OCI-LY1 (cell line): ENCODE measurements around the gene FREM2.

Experiments used
- H2AFZ ChIP-seq: fragments of 200-600 bp; sonication (generic), shearing (Covaris generic); 2 replicates; pipeline ENCODE4 v1.6.0; 2014; ENCODE audit warnings: antibody characterized with exemption, mild to moderate bottlenecking, low read length
- H3F3A ChIP-seq: fragments of 200-600 bp; sonication (generic), shearing (Covaris generic); 2 replicates; pipeline ENCODE4 v1.6.0; 2014; ENCODE audit warnings: mild to moderate bottlenecking, antibody characterized with exemption, low read length, moderate library complexity; ENCODE audit not compliant: insufficient read depth
- H3K27ac ChIP-seq: fragments of 200-600 bp; sonication (generic); 2 replicates; pipeline ENCODE4 v1.5.1; 2014; ENCODE audit warnings: low read length, mixed run types, mild to moderate bottlenecking, low read depth; ENCODE audit not compliant: poor library complexity, severe bottlenecking
- H3K27me3 ChIP-seq: fragments of 200-600 bp; sonication (generic); 2 replicates; pipeline ENCODE4 v1.6.0; 2014; ENCODE audit warnings: antibody characterized with exemption, mild to moderate bottlenecking, low read length, moderate library complexity; ENCODE audit not compliant: insufficient read depth
- H3K36me3 ChIP-seq: fragments of 200-600 bp; sonication (generic); 2 replicates; pipeline ENCODE4 v1.6.1; 2014; ENCODE audit warnings: mild to moderate bottlenecking, antibody characterized with exemption, low read length, moderate library complexity, mixed read lengths; ENCODE audit not compliant: insufficient read depth
- H3K4me1 ChIP-seq: fragments of 200-600 bp; sonication (generic); 2 replicates; pipeline ENCODE4 v1.5.1; 2014; ENCODE audit warnings: mild to moderate bottlenecking, low read length, moderate library complexity; ENCODE audit not compliant: insufficient read depth, severe bottlenecking
- H3K4me2 ChIP-seq: fragments of 200-600 bp; sonication (generic), shearing (Covaris generic); 2 replicates; pipeline ENCODE4 v1.6.1; 2014; ENCODE audit warnings: low read length
- H3K4me3 ChIP-seq: fragments of 200-600 bp; sonication (generic); 2 replicates; pipeline ENCODE4 v1.5.1; 2014; ENCODE audit warnings: low read length, low read depth, mild to moderate bottlenecking, mixed read lengths; ENCODE audit not compliant: poor library complexity, severe bottlenecking
- H3K79me2 ChIP-seq: fragments of 200-600 bp; shearing (Covaris generic); 2 replicates; pipeline ENCODE4 v1.6.1; 2016; ENCODE audit warnings: mixed run types, low read length, mixed read lengths; ENCODE audit not compliant: insufficient read depth
- H3K9ac ChIP-seq: fragments of 200-600 bp; sonication (generic), shearing (Covaris generic); 2 replicates; pipeline ENCODE4 v1.6.1; 2014; ENCODE audit warnings: mild to moderate bottlenecking, low read length, mixed read lengths
- H3K9me2 ChIP-seq: fragments of 200-600 bp; sonication (generic), shearing (Covaris generic); 2 replicates; pipeline ENCODE4 v1.6.1; 2014; ENCODE audit warnings: low read depth, mild to moderate bottlenecking, low read length, mixed read lengths
- H3K9me3 ChIP-seq: fragments of 200-600 bp; shearing (Covaris generic); 2 replicates; pipeline ENCODE4 v1.6.1; 2014; ENCODE audit warnings: low read length, mixed read lengths
- H4K20me1 ChIP-seq: fragments of 200-600 bp; sonication (generic), shearing (Covaris generic); 2 replicates; pipeline ENCODE4 v1.6.0; 2016; ENCODE audit warnings: mild to moderate bottlenecking, low read length; ENCODE audit not compliant: insufficient read depth
- EZH2 ChIP-seq: fragments of 200-600 bp; sonication (generic), shearing (Covaris generic); IDR thresholded peaks from 2 replicates; pipeline ENCODE4 v1.8.0; 2017; ENCODE audit warnings: borderline replicate concordance, mixed run types, mild to moderate bottlenecking, antibody characterized with exemption, low read length, moderate library complexity, mixed read lengths
- TF ChIP-seq, protein P1 (sequence below): fragments of 200-600 bp; sonication (generic), shearing (Covaris generic); IDR thresholded peaks from 2 replicates; pipeline ENCODE4 v1.5.1; 2017; ENCODE audit warnings: mild to moderate bottlenecking, antibody characterized with exemption, low read length, moderate library complexity, mixed read lengths

FREM2 gene

DNA sequence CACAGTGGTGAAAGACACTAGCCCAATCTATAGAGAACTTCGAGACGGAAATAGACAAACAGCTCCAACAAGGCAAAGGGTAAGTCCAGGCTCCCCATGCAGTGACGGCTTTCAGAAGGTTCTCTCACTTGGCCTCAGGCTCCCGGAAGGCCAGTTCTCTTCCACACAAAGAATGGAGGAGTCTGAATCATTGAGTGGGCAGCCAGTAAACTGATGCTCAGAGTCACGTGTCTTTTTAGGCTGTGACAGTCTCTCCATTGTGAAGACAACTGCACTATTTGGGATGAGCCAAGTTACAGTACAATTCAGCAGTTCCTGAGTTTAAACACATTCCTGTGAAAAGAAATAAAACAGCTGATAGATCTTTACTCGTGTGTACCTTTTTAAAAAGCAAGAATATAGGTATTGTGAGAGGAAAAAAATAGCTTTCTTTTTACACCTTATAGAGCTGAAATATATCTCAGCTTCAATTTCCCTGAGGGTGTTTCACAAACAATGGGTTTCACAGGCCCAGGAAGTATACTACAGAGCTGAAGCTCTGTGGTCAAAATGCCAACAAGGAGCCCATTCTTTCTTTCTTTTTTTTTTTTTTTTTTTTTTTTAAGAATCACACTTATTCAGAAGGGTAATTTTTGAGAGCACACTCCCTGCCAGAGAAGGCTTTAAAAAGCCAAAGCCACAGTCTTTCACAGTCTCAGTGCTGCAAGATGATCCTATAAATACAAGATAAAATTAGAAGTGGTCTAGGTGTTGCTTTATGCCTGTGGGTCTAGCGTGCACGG, 135.1 kb downstream of the FREM2 start:
- H3K27ac ChIP-seq: no peak overlapping the region
- no peaks in the 10 kb centered on the region for H3K36me3 ChIP-seq
- H3K9ac ChIP-seq: no peak overlapping the region
- TF ChIP-seq EZH2: no peak
- TF ChIP-seq, protein P1, sequence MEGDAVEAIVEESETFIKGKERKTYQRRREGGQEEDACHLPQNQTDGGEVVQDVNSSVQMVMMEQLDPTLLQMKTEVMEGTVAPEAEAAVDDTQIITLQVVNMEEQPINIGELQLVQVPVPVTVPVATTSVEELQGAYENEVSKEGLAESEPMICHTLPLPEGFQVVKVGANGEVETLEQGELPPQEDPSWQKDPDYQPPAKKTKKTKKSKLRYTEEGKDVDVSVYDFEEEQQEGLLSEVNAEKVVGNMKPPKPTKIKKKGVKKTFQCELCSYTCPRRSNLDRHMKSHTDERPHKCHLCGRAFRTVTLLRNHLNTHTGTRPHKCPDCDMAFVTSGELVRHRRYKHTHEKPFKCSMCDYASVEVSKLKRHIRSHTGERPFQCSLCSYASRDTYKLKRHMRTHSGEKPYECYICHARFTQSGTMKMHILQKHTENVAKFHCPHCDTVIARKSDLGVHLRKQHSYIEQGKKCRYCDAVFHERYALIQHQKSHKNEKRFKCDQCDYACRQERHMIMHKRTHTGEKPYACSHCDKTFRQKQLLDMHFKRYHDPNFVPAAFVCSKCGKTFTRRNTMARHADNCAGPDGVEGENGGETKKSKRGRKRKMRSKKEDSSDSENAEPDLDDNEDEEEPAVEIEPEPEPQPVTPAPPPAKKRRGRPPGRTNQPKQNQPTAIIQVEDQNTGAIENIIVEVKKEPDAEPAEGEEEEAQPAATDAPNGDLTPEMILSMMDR: no peak
- H3K9me3 ChIP-seq: no peaks in the 10 kb centered on the region
- H3K4me3 ChIP-seq: no peak overlapping the region
- no peaks in the 10 kb centered on the region for H3K79me2 ChIP-seq
- no peaks in the 10 kb centered on the region for H3K27me3 ChIP-seq
- H3K9me2 ChIP-seq: no peaks in the 10 kb centered on the region
- no peaks in the 10 kb centered on the region for H3K4me1 ChIP-seq
- no peaks in the 10 kb centered on the region for H3F3A ChIP-seq
- no peak overlapping the region for H3K4me2 ChIP-seq
- no peaks in the 10 kb centered on the region for H4K20me1 ChIP-seq
- no peak overlapping the region for H2AFZ ChIP-seq

DNA sequence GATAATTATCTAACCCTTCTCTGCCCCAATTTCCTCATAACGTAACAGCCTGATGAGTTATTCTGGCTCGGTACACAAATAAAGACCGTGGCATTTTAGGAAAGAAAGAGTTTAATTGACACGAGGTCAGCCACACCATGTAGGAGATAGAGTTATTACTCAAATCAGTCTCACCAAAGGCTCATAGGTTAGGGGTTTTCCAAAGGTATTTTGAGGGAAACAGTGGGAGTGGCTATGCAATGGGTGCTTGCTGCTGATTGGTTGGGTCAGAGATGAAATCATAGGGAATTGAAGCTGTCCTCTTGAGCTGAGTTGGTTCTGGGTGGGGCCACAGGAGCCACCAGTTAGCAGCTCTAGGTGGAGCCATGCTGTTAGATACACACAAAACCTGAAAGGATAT, 137.5 kb downstream of the FREM2 start:
- no peaks in the 10 kb centered on the region for H3K36me3 ChIP-seq
- H2AFZ ChIP-seq: no peak overlapping the region
- no peak overlapping the region for H3K4me3 ChIP-seq
- H3K79me2 ChIP-seq: no peaks in the 10 kb centered on the region
- no peaks in the 10 kb centered on the region for H3K9me3 ChIP-seq
- no peaks in the 10 kb centered on the region for H3F3A ChIP-seq
- H3K27ac ChIP-seq: no peak overlapping the region
- H3K4me1 ChIP-seq: no peaks in the 10 kb centered on the region
- no peak overlapping the region for H3K4me2 ChIP-seq
- H3K9me2 ChIP-seq: no peaks in the 10 kb centered on the region
- H4K20me1 ChIP-seq: no peaks in the 10 kb centered on the region
- H3K27me3 ChIP-seq: no peaks in the 10 kb centered on the region
- TF ChIP-seq, protein P1: no peak
- no peak for TF ChIP-seq EZH2
- H3K9ac ChIP-seq: no peak overlapping the region

DNA sequence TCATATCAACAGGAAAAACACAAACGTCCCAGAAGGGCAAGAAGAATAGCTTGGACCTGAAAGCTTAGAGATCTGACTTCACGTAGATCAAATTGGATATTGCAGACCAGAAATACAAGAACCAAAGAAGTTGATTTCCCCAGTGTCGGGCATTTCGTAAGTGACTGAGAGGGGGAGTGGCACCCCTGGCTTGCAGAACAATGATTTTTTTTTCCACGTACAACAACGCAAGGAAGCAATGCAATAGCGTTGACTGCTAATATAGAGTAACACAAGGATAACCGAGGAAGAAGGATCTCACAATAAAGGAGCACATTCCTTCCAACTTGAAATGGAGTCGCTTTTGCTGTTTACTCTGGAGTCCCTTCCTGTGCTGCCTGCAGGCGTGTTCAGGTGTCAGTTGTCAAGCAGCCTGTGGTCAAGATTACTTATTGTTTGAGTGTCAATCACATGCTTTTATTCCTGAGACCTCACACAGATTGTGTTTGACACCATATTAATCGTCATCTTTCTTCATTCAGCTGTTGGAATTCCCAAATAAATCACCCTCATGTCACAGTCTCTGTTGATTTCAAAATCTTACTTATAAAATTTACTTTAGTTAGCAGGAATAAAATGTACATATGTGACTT, 139.4 kb downstream of the FREM2 start:
- H4K20me1 ChIP-seq: no peaks in the 10 kb centered on the region
- no peak overlapping the region for H3K9ac ChIP-seq
- H3K79me2 ChIP-seq: no peaks in the 10 kb centered on the region
- no peaks in the 10 kb centered on the region for H3F3A ChIP-seq
- no peak overlapping the region for H3K4me3 ChIP-seq
- H3K27me3 ChIP-seq: no peaks in the 10 kb centered on the region
- no peak for TF ChIP-seq EZH2
- TF ChIP-seq, protein P1: no peak
- no peak overlapping the region for H3K27ac ChIP-seq
- no peaks in the 10 kb centered on the region for H3K36me3 ChIP-seq
- no peaks in the 10 kb centered on the region for H3K9me3 ChIP-seq
- H3K4me1 ChIP-seq: no peaks in the 10 kb centered on the region
- no peaks in the 10 kb centered on the region for H3K9me2 ChIP-seq
- no peak overlapping the region for H2AFZ ChIP-seq
- no peak overlapping the region for H3K4me2 ChIP-seq
